Immature natural killer cell (primary cell): Measurements from ENCODE around the gene CYP26A1. TPM values are rescaled to one million over a fixed set of nuclear protein-coding genes. Genes with fewer than 3 reads are reported as not detected.
A peak's percentile ranks its signal among the peaks of the same experiment; 100 is the strongest.

Experiments used
- DNase-seq, 3 donors: peaks; one replicate each; pipeline ENCODE4 v3.0.0; 2022; ENCODE audit warnings: mixed read lengths in 1 of 3
- H3K27ac Mint-ChIP-seq, 6 donors: one replicate each; pipeline ENCODE4 v1.8.0; 2020; ENCODE audit warnings: mixed read lengths in 6 of 6, mild to moderate bottlenecking in 5 of 6, inconsistent platforms in 4 of 6, moderate library complexity in 3 of 6
- H3K27me3 Mint-ChIP-seq, 3 donors: one replicate each; pipeline ENCODE4 v1.8.0; 2020 to 2021; ENCODE audit warnings: low read depth in 3 of 3, mild to moderate bottlenecking in 3 of 3, mixed read lengths in 3 of 3, moderate library complexity in 3 of 3, inconsistent platforms in 1 of 3
- H3K36me3 Mint-ChIP-seq, 3 donors: one replicate each; pipeline ENCODE4 v1.8.0; 2020; ENCODE audit warnings: mixed read lengths in 3 of 3, inconsistent platforms in 2 of 3, mild to moderate bottlenecking in 2 of 3
- H3K4me1 Mint-ChIP-seq, 2 donors: one replicate each; pipeline ENCODE4 v1.8.0; 2020; ENCODE audit warnings: inconsistent platforms in 2 of 2, mild to moderate bottlenecking in 2 of 2, mixed read lengths in 2 of 2, moderate library complexity in 1 of 2
- H3K4me3 Mint-ChIP-seq, 5 donors: one replicate each; pipeline ENCODE4 v1.8.0; 2020; ENCODE audit warnings: mild to moderate bottlenecking in 5 of 5, mixed read lengths in 5 of 5, inconsistent platforms in 3 of 5, moderate library complexity in 3 of 5
- H3K9me3 Mint-ChIP-seq, 6 donors: one replicate each; pipeline ENCODE4 v1.8.0; 2020; ENCODE audit warnings: mild to moderate bottlenecking in 6 of 6, mixed read lengths in 6 of 6, inconsistent platforms in 4 of 6, moderate library complexity in 3 of 6
- polyA plus RNA-seq, 3 donors: library from polyadenylated mRNA; unstranded; fragments of 300-500 nt; fragmentation: Illumina TruSeq; gene quantifications; one replicate each; pipeline ENCODE4 v1.2.3, GENCODE V29; 2021

Gene CYP26A1
- polyA plus RNA-seq, 3 donors from 2014 or later, result not detected

- Mint-ChIP-seq H3K36me3 (peaks cover 23 to 26% (median 25%) of the 10 kb centered on the region in 3 donors), H3K9me3 (no peaks in the 10 kb centered on the region), H3K27ac (no peak overlapping the region), H3K27me3 (peaks cover 12 to 13% (median 13%) of the 10 kb centered on the region in 3 donors), H3K4me1 (peaks cover 11 to 31% of the 10 kb centered on the region in 2 donors), H3K4me3 (peak overlapping the region in 2 of 5 donors; percentile 36 to 75)
- DNase-seq, result no peak
Observed at GRCh38 chr10:93060887-93061593, 12.7 kb upstream of the CYP26A1 start.

GRCh38 chr10:93061594-93062513, 11.8 kb upstream of the CYP26A1 start:
- H3K27ac Mint-ChIP-seq, result no peak overlapping the region

GRCh38 chr10:93062514-93063143, 11.1 kb upstream of the CYP26A1 start:
- H3K4me1 Mint-ChIP-seq, result peaks cover 14 to 35% of the 10 kb centered on the region in 2 donors
- peak overlapping the region; percentile 8 to 75 (median 68) for H3K4me3 Mint-ChIP-seq
- H3K27me3 Mint-ChIP-seq, result peaks cover 16 to 22% (median 19%) of the 10 kb centered on the region in 3 donors
- H3K36me3 Mint-ChIP-seq, result peaks cover 17 to 28% (median 22%) of the 10 kb centered on the region in 3 donors
- peak in 1 of 3 donors; percentile 12 for DNase-seq
- H3K27ac Mint-ChIP-seq, result no peak overlapping the region
- peaks cover 0 to 2% (median 0%) of the 10 kb centered on the region in 6 donors for H3K9me3 Mint-ChIP-seq

More at GRCh38 chr10:93061594-93062513, 11.8 kb upstream of the CYP26A1 start:
- H3K27me3 Mint-ChIP-seq, result peaks cover 13 to 18% (median 17%) of the 10 kb centered on the region in 3 donors
- DNase-seq, result no peak
- H3K9me3 Mint-ChIP-seq, result no peaks in the 10 kb centered on the region
- H3K36me3 Mint-ChIP-seq, result peaks cover 22 to 25% (median 25%) of the 10 kb centered on the region in 3 donors
- H3K4me3 Mint-ChIP-seq, result peak overlapping the region; percentile 8 to 75 (median 70)
- H3K4me1 Mint-ChIP-seq, result peaks cover 11 to 32% of the 10 kb centered on the region in 2 donors

GRCh38 chr10:93063144-93063976, 10.3 kb upstream of the CYP26A1 start:
- peaks cover 16 to 36% of the 10 kb centered on the region in 2 donors for H3K4me1 Mint-ChIP-seq
- H3K27ac Mint-ChIP-seq, result no peak overlapping the region
- no peak for DNase-seq
- H3K9me3 Mint-ChIP-seq, result peaks cover 0 to 2% (median 0%) of the 10 kb centered on the region in 6 donors
- H3K36me3 Mint-ChIP-seq, result peaks cover 11 to 23% (median 17%) of the 10 kb centered on the region in 3 donors
- peak overlapping the region in 3 of 5 donors; percentile 26 to 66 (median 53) for H3K4me3 Mint-ChIP-seq
- peaks cover 16 to 23% (median 21%) of the 10 kb centered on the region in 3 donors for H3K27me3 Mint-ChIP-seq

GRCh38 chr10:93063977-93064660, 9.6 kb upstream of the CYP26A1 start:
- H3K36me3 Mint-ChIP-seq, result peaks cover 8 to 17% (median 10%) of the 10 kb centered on the region in 3 donors
- H3K4me3 Mint-ChIP-seq, result peak overlapping the region in 3 of 5 donors; percentile 26 to 66 (median 53)
- DNase-seq, result no peak
- peaks cover 19 to 26% (median 23%) of the 10 kb centered on the region in 3 donors for H3K27me3 Mint-ChIP-seq
- H3K9me3 Mint-ChIP-seq, result peaks cover 0 to 2% (median 0%) of the 10 kb centered on the region in 6 donors
- H3K27ac Mint-ChIP-seq, result no peak overlapping the region
- peaks cover 16 to 36% of the 10 kb centered on the region in 2 donors for H3K4me1 Mint-ChIP-seq

GRCh38 chr10:93064874-93065660, 8.6 kb upstream of the CYP26A1 start:
- H3K4me3 Mint-ChIP-seq, result peak overlapping the region in 1 of 5 donors; percentile 46
- peaks cover 11 to 31% of the 10 kb centered on the region in 2 donors for H3K4me1 Mint-ChIP-seq
- no peak for DNase-seq
- H3K9me3 Mint-ChIP-seq, result peaks cover 0 to 2% (median 0%) of the 10 kb centered on the region in 6 donors
- peaks cover 0 to 11% (median 1%) of the 10 kb centered on the region in 3 donors for H3K36me3 Mint-ChIP-seq
- no peak overlapping the region for H3K27ac Mint-ChIP-seq
- peaks cover 18 to 22% (median 19%) of the 10 kb centered on the region in 3 donors for H3K27me3 Mint-ChIP-seq

GRCh38 chr10:93065675-93066543, 7.8 kb upstream of the CYP26A1 start:
- H3K36me3 Mint-ChIP-seq, result peaks cover 0 to 13% (median 0%) of the 10 kb centered on the region in 3 donors
- no peak for DNase-seq
- H3K27ac Mint-ChIP-seq, result no peak overlapping the region
- H3K9me3 Mint-ChIP-seq, result peaks cover 0 to 2% (median 0%) of the 10 kb centered on the region in 6 donors
- peaks cover 10 to 31% of the 10 kb centered on the region in 2 donors for H3K4me1 Mint-ChIP-seq
- H3K27me3 Mint-ChIP-seq, result peaks cover 19 to 23% (median 23%) of the 10 kb centered on the region in 3 donors
- peak overlapping the region in 2 of 5 donors; percentile 40 to 46 for H3K4me3 Mint-ChIP-seq

GRCh38 chr10:93066544-93066913, 7.2 kb upstream of the CYP26A1 start:
- peaks cover 10 to 31% of the 10 kb centered on the region in 2 donors for H3K4me1 Mint-ChIP-seq
- H3K36me3 Mint-ChIP-seq, result peaks cover 0 to 15% (median 0%) of the 10 kb centered on the region in 3 donors
- no peak for DNase-seq
- H3K27me3 Mint-ChIP-seq, result peaks cover 23% of the 10 kb centered on the region in 3 donors
- H3K9me3 Mint-ChIP-seq, result peaks cover 0 to 2% (median 0%) of the 10 kb centered on the region in 6 donors
- H3K4me3 Mint-ChIP-seq, result peak overlapping the region in 1 of 5 donors; percentile 13
- no peak overlapping the region for H3K27ac Mint-ChIP-seq

- no peak for DNase-seq
- H3K4me1 Mint-ChIP-seq, result peaks cover 5 to 23% of the 10 kb centered on the region in 2 donors
- H3K9me3 Mint-ChIP-seq, result peaks cover 0 to 2% (median 0%) of the 10 kb centered on the region in 6 donors
- H3K27me3 Mint-ChIP-seq, result peaks cover 19 to 23% (median 23%) of the 10 kb centered on the region in 3 donors
- H3K27ac Mint-ChIP-seq, result no peak overlapping the region
- peaks cover 0 to 15% (median 0%) of the 10 kb centered on the region in 3 donors for H3K36me3 Mint-ChIP-seq
- H3K4me3 Mint-ChIP-seq, result no peak overlapping the region
Observed at GRCh38 chr10:93067443-93068365, 6.0 kb upstream of the CYP26A1 start.
